Epithelial cell of proximal tubule (primary cell): ENCODE measurements around the gene NAT10. TPM values are rescaled to one million over a fixed set of nuclear protein-coding genes. Genes with fewer than 3 reads are reported as not detected.

ENCODE experiments used
- DNase-seq: peaks from one replicate; pipeline ENCODE4 v3.0.0-alpha.2; 2011; ENCODE audit warnings: low read depth
- H3K4me3 ChIP-seq: 2 replicates; pipeline ENCODE4 v1.5.1; 2011; ENCODE audit warnings: low read depth, mild to moderate bottlenecking, low read length
- total RNA-seq: library from RNA; depleted of rRNA; stranded (reverse); fragments of >200 nt; gene quantifications from 2 replicates; pipeline ENCODE4 v1.2.3, GENCODE V29; 2015
- TF ChIP-seq, protein P1 (sequence below): conservative IDR thresholded peaks from 2 replicates; pipeline ENCODE4 v1.5.1; 2012; ENCODE audit warnings: low read depth, mild to moderate bottlenecking, low read length

NAT10 gene
- total RNA-seq, 1 donor from 2014 or later, result 19.8 TPM

DNA sequence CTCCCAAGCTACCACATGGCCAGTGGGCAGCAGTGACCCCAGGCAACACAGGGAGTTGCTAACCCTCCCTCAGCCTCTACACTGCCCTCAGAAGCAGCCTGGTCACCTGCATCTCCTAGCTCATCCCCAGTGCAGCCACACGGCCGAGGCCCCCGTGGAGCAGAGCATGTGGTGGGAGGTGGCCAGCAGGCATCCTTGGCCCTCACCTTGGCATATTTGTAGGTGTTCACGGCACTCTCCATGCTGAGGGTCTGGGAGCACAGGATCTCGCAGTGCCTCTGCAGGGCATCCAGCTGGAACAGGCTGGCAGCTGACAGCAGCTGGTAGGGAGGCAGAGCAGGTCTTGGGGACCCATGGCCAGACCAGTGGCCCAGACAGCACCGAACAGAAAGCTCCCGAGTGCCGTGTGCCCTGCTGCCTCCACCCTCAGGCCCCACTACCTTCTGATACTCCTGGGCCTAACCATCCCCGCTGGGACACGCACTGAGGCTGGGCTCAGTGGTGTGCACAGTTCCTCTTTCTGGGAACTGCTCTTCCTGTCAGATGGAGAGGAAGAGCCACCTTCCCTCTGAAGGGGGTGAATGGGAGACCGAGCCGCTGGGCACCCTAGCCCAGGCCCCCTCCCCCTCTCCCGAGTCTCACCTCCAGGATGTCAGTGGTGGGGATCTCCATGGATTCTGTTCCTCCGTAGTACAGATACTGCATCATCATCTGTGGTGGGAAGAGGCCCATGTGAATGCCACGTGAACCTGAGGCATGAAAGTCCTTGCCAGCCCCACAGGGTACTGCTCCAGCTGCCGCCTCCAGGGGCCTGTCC is 48.8 kb downstream of the NAT10 start:
- no peak for DNase-seq
- no peak overlapping the region for H3K4me3 ChIP-seq
- TF ChIP-seq, protein P1, sequence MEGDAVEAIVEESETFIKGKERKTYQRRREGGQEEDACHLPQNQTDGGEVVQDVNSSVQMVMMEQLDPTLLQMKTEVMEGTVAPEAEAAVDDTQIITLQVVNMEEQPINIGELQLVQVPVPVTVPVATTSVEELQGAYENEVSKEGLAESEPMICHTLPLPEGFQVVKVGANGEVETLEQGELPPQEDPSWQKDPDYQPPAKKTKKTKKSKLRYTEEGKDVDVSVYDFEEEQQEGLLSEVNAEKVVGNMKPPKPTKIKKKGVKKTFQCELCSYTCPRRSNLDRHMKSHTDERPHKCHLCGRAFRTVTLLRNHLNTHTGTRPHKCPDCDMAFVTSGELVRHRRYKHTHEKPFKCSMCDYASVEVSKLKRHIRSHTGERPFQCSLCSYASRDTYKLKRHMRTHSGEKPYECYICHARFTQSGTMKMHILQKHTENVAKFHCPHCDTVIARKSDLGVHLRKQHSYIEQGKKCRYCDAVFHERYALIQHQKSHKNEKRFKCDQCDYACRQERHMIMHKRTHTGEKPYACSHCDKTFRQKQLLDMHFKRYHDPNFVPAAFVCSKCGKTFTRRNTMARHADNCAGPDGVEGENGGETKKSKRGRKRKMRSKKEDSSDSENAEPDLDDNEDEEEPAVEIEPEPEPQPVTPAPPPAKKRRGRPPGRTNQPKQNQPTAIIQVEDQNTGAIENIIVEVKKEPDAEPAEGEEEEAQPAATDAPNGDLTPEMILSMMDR, result no peak

DNA sequence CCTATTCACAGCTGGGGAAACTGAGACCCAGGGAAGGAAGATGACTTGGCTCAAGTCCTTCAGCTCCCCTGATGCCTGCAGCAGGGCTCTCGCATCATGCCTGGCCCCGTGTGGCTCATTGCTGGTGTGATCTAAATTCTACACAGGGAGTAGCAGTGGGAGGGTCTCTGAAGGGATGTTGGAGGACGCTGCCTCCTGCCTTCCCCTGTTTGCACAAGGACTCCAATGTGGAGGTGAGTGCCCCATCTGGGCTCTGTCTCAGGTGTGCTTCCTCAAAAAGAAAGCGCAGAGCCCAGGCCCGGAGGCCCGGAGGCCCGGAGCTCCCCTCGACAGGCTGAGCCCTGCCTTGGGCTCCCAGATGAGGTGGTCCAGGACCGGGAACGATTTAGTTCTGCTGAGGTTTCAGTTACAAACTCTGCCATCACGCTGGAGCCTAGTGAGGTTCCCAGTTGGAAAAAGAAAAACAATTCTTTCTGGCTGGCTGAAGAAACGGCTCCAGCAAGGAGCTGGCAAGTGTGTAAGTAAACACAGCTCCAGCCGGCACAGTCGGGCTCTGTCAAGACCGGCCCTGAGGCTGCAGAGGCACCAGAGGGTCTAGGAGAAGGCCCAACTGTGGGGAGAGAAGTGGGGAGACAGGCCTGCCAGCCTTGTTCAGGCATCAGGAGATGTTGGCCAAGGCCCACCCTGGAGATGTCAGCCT is 49.8 kb downstream of the NAT10 start:
- no peak for DNase-seq
- no peak overlapping the region for H3K4me3 ChIP-seq
- TF ChIP-seq, protein P1, result no peak

DNA sequence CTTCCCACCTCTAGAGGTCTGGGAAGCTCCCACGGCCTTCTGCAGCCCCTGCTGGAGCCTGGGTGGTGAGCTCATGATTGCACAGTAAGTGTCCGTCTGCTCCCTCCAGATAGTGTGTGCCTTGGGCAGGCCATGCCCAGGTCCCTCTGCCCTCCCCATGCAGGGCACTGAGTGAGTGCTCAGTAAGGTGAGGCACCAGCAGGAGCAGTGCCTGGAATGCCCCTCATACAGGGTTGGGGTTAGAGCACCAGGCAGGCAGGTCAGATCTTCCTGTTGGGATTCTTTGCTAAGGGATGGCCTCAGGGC is 50.3 kb downstream of the NAT10 start:
- H3K4me3 ChIP-seq, result no peak overlapping the region
- DNase-seq, result no peak
- TF ChIP-seq, protein P1, result no peak

DNA sequence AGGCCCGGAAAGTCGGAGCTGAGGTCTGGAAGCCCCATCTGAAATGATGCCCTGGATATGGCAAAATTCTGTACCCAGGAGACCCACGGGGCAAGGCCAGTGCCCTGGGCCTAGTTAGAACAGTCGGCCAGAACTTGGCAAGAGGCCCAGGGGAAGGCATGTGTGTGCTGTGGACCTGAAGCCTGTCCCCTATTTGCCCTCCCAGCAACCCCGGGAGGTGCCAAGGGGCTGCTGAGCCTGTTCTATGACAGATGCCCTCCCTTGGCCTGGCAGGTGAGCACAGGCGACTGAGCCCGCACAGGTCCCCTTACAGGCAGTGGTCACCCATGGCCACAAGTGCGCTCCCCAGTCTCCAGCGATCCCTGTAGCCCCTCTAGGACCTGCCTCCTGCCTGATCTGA is 51.7 kb downstream of the NAT10 start:
- TF ChIP-seq, protein P1, result no peak
- DNase-seq, result no peak
- H3K4me3 ChIP-seq, result no peak overlapping the region

DNA sequence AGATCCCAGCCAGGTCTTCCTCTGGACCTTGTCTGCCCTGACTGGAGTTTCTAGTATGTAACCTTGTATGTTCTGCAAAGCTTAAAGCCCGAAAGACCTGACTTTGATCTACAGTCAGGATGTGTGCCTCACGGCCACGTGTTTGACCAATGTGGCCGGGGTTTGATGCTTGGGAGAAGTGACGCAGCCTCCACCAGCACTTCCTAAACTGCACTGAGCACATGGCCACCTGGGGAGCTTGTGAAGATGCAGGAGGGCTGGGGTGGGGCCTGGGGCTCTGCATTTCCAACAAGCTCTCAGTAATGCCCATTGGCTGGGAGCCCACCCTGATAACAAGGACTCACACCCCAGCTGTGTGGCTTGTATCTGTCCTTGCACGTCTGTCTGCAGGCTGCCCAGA is 53.2 kb downstream of the NAT10 start:
- no peak for DNase-seq
- TF ChIP-seq, protein P1, result no peak
- H3K4me3 ChIP-seq, result no peak overlapping the region

DNA sequence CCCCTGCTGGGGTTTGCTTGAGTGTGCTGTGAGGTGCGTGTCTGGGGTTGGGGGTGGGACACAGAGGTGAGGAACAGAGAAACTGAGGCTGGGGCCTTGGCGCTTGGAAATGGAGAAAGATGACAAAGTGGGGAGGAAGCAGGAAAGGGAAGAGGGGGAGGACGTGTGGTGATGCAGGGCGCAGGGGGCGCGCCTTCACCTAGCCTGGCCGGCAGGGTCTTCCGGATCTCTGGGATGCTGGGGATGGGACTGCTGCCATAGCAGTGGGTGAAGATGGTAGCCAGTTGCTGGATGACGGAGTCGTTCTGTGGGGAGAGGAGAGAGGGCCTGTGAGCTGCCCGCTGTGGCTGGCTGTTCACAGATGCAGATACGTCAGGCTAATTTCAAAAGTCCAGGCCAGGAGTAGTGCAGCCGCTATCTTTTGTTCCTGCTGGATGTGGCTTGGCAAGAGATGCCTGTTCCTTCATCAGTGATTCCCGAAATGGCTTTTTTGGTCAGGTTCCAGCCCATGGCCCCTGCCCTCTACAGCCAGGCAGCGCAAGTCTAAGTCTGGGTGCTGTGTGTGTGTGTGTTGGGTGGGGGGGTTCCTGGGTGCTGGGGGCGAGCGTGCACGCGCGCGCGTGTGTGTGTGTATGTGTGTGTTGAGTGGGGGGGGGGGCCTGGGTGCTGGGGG is 54.8 kb downstream of the NAT10 start:
- TF ChIP-seq, protein P1, result no peak
- no peak for DNase-seq
- H3K4me3 ChIP-seq, result no peak overlapping the region
